Measurements from ENCODE around the gene PDE4D. TPM values are rescaled to one million over a fixed set of nuclear protein-coding genes. Genes with fewer than 3 reads are reported as not detected.
"Not testable (repeated sequence)": the region's sequence is repeated elsewhere in the genome, so short reads cannot be mapped to it uniquely, and the experiment has no call there.

Gene PDE4D
- total RNA-seq, 1 donor from 2014 or later = 44.8 TPM

GRCh38 chr5:58961631-58962280 lies 931.8 kb downstream of the PDE4D start:
- H3K27me3 ChIP-seq = no peaks in the 10 kb centered on the region
- H3K36me3 ChIP-seq = no peaks in the 10 kb centered on the region
- no peak overlapping the region for H3K4me3 ChIP-seq
- intact Hi-C loops (cut with DNase I) = no loop called here
- no peaks in the 10 kb centered on the region for H3K4me1 ChIP-seq
- no peak for TF ChIP-seq CTCF (IDR thresholded peaks at IDR 0.05)
- H3K9me3 ChIP-seq = no peaks in the 10 kb centered on the region
- no peak for DNase-seq (ENCODE audit: low spot score in 2 of 2)
- H3K27ac ChIP-seq = no peak overlapping the region

- intact Hi-C loops (cut with DNase I) = no loop called here
Measured at GRCh38 chr5:58958701-58959100, 934.8 kb downstream of the PDE4D start.

GRCh38 chr5:58953218-58953617 lies 940.3 kb downstream of the PDE4D start:
- intact Hi-C loops (cut with DNase I); H3K4me3 ChIP-seq; H3K27ac ChIP-seq; DNase-seq (ENCODE audit: low spot score in 2 of 2); H3K9me3 ChIP-seq; H3K4me1 ChIP-seq; H3K36me3 ChIP-seq; H3K27me3 ChIP-seq: not testable (repeated sequence)

More at GRCh38 chr5:58958701-58959100, 934.8 kb downstream of the PDE4D start:
- Histone ChIP-seq H3K27ac (no peak overlapping the region), H3K9me3 (no peaks in the 10 kb centered on the region), H3K27me3 (no peaks in the 10 kb centered on the region), H3K4me3 (no peak overlapping the region), H3K4me1 (no peaks in the 10 kb centered on the region), H3K36me3 (no peaks in the 10 kb centered on the region)
- DNase-seq (ENCODE audit: low spot score in 2 of 2) = no peak
- TF ChIP-seq CTCF (IDR thresholded peaks at IDR 0.05) = no peak

GRCh38 chr5:58950224-58950623 lies 943.3 kb downstream of the PDE4D start:
- no peak for TF ChIP-seq CTCF (IDR thresholded peaks at IDR 0.05)
- intact Hi-C loops (cut with DNase I) = no loop called here
- Histone ChIP-seq H3K27ac (no peak overlapping the region), H3K9me3 (no peaks in the 10 kb centered on the region), H3K4me3 (no peak overlapping the region), H3K36me3 (no peaks in the 10 kb centered on the region), H3K27me3 (no peaks in the 10 kb centered on the region), H3K4me1 (no peaks in the 10 kb centered on the region)
- DNase-seq (ENCODE audit: low spot score in 2 of 2) = no peak

- intact Hi-C loops (cut with DNase I) = no loop called here
- DNase-seq (ENCODE audit: low spot score in 2 of 2) = no peak
- Histone ChIP-seq H3K27me3 (no peaks in the 10 kb centered on the region), H3K36me3 (no peaks in the 10 kb centered on the region), H3K9me3 (no peaks in the 10 kb centered on the region), H3K27ac (no peak overlapping the region), H3K4me3 (no peak overlapping the region), H3K4me1 (no peaks in the 10 kb centered on the region)
- no peak for TF ChIP-seq CTCF (IDR thresholded peaks at IDR 0.05)
Measured at GRCh38 chr5:58946230-58946629, 947.3 kb downstream of the PDE4D start.

- Histone ChIP-seq H3K27me3 (no peaks in the 10 kb centered on the region), H3K36me3 (no peaks in the 10 kb centered on the region), H3K9me3 (no peaks in the 10 kb centered on the region), H3K4me3 (no peak overlapping the region), H3K27ac (no peak overlapping the region), H3K4me1 (no peaks in the 10 kb centered on the region)
- TF ChIP-seq CTCF (IDR thresholded peaks at IDR 0.05) = no peak
- DNase-seq (ENCODE audit: low spot score in 2 of 2) = no peak
- intact Hi-C loops (cut with DNase I) = no loop called here
Measured at GRCh38 chr5:58944221-58944620, 949.3 kb downstream of the PDE4D start.
